Epithelial cell of proximal tubule (primary cell): Measurements from ENCODE around the gene EMILIN2. TPM values are rescaled to one million over a fixed set of nuclear protein-coding genes. Genes with fewer than 3 reads are reported as not detected.

ENCODE experiments used
- DNase-seq: peaks from one replicate; pipeline ENCODE4 v3.0.0-alpha.2; 2011; ENCODE audit warnings: low read depth
- H3K4me3 ChIP-seq: 2 replicates; pipeline ENCODE4 v1.5.1; 2011; ENCODE audit warnings: low read depth, mild to moderate bottlenecking, low read length
- total RNA-seq: library from RNA; depleted of rRNA; stranded (reverse); fragments of >200 nt; gene quantifications from 2 replicates; pipeline ENCODE4 v1.2.3, GENCODE V29; 2015
- TF ChIP-seq, protein P1 (sequence below): conservative IDR thresholded peaks from 2 replicates; pipeline ENCODE4 v1.5.1; 2012; ENCODE audit warnings: low read depth, mild to moderate bottlenecking, low read length

Gene EMILIN2
- total RNA-seq, 1 donor from 2014 or later = 13.2 TPM

DNA sequence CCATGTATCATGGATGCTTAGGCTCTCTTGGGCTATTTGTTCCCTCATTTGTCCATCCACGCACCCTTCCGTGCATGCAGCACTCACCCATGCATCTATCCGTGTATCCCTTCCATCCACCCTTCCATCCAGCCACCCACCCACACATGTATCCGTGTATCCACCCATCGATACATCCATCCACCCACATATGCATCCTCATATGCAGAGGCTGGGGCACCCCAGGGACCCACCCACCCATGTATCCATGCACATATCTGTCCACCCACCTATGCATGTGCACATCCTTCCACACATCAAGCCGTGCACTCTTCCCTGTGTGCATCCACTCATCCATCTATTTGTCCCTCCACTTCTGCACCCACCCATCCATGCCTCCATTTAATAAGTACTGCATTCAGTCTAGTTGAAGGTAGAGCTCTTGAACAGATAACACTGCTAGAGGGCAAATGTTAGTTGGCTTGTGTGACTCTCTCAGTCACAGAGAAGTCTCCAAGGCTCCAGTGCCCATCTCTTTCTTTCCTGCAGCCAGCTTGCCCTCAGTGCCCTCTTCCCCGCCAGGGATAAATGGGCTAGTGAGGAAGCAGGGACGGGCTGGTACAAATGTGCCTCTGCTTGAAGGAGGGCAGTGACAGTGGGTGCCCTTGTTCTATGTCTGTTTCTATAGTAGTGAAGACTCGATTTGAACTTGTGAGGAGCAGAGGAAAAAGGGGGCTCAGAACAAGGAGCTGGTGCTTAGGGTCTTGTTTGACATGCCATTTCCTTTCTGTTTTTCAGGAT lies 61.5 kb downstream of the EMILIN2 start:
- TF ChIP-seq, protein P1, sequence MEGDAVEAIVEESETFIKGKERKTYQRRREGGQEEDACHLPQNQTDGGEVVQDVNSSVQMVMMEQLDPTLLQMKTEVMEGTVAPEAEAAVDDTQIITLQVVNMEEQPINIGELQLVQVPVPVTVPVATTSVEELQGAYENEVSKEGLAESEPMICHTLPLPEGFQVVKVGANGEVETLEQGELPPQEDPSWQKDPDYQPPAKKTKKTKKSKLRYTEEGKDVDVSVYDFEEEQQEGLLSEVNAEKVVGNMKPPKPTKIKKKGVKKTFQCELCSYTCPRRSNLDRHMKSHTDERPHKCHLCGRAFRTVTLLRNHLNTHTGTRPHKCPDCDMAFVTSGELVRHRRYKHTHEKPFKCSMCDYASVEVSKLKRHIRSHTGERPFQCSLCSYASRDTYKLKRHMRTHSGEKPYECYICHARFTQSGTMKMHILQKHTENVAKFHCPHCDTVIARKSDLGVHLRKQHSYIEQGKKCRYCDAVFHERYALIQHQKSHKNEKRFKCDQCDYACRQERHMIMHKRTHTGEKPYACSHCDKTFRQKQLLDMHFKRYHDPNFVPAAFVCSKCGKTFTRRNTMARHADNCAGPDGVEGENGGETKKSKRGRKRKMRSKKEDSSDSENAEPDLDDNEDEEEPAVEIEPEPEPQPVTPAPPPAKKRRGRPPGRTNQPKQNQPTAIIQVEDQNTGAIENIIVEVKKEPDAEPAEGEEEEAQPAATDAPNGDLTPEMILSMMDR = no peak
- H3K4me3 ChIP-seq = no peak overlapping the region
- DNase-seq = no peak

DNA sequence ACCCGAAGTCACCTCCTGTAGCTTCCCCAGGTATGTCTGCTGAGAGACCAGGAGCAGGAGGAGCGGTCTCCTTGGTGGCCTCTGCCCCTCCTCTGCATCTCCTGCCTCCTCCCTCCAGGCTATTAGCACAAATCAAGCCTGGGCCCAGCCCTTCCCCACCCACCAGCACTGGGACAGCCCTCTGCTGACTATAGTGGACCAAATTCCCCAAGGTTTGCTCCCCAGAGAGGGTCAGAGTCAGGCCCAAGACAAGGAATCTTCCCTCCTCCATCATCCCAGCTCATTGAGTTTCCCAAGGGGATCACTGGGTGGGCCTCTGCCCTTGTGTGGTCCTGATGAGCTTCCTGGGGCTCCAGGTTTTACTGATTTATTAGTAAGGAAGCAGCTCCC lies 62.1 kb downstream of the EMILIN2 start:
- no peak for DNase-seq
- no peak overlapping the region for H3K4me3 ChIP-seq
- TF ChIP-seq, protein P1 = no peak

DNA sequence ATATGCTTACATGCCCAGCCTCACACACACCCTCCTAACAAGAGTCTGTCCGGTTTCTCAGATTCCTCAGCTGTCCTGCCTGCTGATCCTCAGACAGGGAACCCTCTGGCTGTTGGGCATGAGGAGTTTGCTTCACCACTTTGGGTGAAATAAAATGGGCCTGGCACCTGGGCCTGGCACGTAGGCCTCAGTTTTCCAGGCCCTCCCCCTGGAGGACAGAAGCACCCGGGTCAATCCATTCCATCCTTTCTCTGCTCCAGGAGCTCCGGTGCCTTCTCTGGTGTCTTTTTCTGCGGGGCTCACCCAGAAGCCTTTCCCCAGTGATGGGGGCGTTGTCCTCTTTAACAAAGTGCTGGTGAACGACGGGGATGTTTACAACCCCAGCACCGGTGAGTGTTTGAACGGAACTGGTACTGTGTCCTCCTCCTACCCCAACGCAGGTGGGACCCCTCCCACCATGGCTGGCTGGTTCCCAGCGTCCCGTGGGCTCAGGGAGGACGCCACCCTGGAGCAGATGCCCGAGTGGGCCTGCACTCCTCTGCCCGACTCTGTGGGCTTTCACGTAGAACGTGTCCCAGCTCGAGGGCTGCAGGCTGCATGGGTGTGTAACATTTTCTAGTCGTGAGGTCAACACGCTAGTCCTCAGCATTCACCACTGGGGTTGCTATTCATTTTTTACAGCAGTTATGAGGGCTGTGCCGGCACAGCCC lies 62.8 kb downstream of the EMILIN2 start:
- DNase-seq = no peak
- TF ChIP-seq, protein P1 = no peak
- no peak overlapping the region for H3K4me3 ChIP-seq

DNA sequence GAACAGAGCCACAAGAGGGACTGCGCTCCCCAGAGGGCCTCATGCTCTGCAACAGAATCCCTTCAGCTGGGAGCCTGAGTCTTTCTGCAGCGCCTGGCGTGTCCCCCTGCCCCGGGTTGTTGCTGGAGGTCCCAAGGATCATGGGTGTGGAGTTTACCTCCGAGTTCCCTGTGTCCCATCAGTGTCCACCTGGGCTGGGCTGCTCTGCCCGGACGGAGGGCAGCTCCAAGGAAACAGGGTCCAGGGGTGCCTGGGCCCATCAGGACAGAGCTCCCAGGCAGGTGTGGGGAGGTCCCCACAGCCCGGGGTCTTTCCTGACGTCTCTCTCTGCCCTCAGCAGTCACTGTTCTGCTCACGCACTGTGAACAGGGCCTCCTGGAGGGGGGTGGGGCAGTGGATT lies 63.5 kb downstream of the EMILIN2 start:
- H3K4me3 ChIP-seq = no peak overlapping the region
- DNase-seq = no peak
- TF ChIP-seq, protein P1 = no peak

DNA sequence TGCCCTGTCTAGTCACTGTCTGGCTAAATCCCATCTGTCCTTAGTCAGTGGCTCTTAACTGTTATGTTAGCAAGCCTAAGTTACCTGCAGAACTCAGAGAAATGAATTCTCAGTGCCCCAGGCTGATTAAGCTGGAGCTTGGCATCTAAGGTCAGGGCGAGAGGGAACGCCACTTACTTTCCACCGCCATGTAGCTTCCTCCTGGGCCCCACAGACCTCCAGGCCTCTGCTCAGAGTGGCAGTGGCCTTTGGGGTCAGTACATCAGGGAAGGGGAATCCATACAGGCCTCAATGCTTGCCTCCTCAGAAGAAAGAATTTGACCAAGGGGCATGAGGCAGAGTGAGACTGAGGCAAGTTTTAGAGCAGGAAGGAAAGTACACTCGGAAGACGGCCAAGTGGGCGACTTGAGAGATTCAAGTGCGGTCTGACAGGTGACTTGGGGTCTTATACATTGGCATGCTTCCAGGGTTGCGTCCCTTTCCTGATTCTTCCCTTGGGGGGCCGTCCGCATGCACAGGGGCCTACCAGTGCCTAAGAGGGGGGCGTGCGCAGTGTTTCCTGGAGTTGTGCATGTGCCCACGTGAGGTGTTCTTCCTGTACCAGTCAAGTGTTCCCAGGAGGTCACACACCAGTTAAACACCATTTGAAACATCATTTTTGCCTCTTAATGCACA lies 64.1 kb downstream of the EMILIN2 start:
- TF ChIP-seq, protein P1 = no peak
- no peak overlapping the region for H3K4me3 ChIP-seq
- no peak for DNase-seq

DNA sequence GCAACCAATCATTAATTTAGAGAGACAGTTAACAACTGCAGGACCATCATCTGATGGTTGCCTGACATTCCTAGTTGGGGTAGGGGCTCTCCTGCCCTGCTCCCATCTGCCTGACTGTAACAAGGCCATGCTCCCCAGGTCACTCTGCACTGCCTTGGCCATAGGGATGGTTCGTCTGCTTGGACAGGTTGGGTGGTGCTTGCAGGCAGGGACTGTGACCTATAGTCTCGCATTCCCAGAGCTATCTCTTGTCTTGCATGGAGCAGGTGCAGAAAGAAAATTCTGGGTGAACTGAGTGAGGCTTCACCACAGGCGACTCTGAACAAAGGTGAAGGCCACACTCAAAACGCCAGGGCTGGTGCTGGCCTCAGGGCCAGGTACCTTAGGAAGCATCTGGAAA lies 64.7 kb downstream of the EMILIN2 start:
- TF ChIP-seq, protein P1 = no peak
- DNase-seq = no peak
- H3K4me3 ChIP-seq = no peak overlapping the region
